ENCODE data around the gene SKOR1. TPM values are rescaled to one million over a fixed set of nuclear protein-coding genes. Genes with fewer than 3 reads are reported as not detected.

Gene SKOR1
- total and polyA plus RNA-seq, 2 of the 13 experiments (the other 11 are each of a cell fraction or from before 2014, with no cell fraction given), result 0.09 to 0.11 TPM

DNA sequence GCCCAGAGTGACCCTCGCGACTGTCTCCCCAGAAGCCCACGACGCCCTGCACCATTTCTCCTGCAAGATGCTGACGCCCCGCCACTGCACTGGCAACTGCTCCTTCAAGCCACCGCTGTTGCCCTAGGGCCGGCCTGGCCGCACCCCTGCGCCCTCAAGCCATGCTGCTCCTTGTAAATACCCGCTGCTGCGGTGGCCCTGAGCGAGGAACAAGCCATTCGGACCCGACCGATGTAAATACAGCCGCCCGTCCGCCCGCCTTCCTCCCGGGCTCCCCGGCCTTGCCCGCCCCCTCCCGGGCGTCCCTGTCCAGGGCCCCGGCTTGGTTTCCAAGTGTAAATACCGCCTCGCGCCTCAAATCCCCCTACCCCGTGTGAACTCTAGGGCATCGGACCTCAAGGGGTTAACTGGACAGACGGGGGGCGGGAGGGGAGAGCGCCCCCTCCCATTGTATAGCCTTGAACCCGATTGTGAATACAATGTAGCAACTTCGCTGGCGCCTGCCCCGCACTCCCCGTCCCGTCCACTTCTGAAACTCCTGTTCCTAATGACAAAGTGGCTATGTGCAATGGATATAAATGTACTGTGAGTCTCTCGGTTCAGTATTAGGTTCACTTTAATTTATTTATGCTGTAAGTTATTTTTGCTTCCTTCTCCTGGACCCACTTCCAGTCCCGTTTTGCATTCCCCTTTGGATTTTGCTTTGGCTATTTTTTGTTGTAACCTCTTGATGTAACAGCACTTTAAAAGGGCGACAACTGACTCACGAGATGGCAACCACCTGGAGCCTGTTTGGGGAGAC lies 8.6 kb downstream of the SKOR1 start (continued):
- TF ChIP-seq ZZZ3 (CRISPR knock-in tag; IDR thresholded peaks at IDR 0.05; ENCODE audit: borderline replicate concordance), result no peak
- TF ChIP-seq PAF1 (CRISPR knock-in tag; IDR thresholded peaks at IDR 0.05), result no peak
- no peak for TF ChIP-seq ZNF850 (CRISPR knock-in tag; conservative IDR thresholded peaks at IDR 0.05)
- no peak for TF ChIP-seq ZNF564 (CRISPR knock-in tag; IDR thresholded peaks at IDR 0.05)
- no peak for TF ChIP-seq CCAR2 (optimal IDR thresholded peaks at IDR 0.05; ENCODE audit: low read depth, low read length)
- TF ChIP-seq POLR2AphosphoS2 (IDR thresholded peaks at IDR 0.05; ENCODE audit: low read depth, low read length), result no peak
- no peak for TF ChIP-seq REPIN1 (CRISPR knock-in tag; IDR thresholded peaks at IDR 0.05; ENCODE audit: borderline replicate concordance, low read depth)
- TF ChIP-seq HNF4A (CRISPR knock-in tag; IDR thresholded peaks at IDR 0.05), result peak; percentile 33; the same call in 1 of the 2 replicates
- TF ChIP-seq, protein P1, sequence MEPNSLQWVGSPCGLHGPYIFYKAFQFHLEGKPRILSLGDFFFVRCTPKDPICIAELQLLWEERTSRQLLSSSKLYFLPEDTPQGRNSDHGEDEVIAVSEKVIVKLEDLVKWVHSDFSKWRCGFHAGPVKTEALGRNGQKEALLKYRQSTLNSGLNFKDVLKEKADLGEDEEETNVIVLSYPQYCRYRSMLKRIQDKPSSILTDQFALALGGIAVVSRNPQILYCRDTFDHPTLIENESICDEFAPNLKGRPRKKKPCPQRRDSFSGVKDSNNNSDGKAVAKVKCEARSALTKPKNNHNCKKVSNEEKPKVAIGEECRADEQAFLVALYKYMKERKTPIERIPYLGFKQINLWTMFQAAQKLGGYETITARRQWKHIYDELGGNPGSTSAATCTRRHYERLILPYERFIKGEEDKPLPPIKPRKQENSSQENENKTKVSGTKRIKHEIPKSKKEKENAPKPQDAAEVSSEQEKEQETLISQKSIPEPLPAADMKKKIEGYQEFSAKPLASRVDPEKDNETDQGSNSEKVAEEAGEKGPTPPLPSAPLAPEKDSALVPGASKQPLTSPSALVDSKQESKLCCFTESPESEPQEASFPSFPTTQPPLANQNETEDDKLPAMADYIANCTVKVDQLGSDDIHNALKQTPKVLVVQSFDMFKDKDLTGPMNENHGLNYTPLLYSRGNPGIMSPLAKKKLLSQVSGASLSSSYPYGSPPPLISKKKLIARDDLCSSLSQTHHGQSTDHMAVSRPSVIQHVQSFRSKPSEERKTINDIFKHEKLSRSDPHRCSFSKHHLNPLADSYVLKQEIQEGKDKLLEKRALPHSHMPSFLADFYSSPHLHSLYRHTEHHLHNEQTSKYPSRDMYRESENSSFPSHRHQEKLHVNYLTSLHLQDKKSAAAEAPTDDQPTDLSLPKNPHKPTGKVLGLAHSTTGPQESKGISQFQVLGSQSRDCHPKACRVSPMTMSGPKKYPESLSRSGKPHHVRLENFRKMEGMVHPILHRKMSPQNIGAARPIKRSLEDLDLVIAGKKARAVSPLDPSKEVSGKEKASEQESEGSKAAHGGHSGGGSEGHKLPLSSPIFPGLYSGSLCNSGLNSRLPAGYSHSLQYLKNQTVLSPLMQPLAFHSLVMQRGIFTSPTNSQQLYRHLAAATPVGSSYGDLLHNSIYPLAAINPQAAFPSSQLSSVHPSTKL (CRISPR knock-in tag; IDR thresholded peaks at IDR 0.05), result peak; percentile 22; the same call in 1 of the 2 replicates
- TF ChIP-seq, protein P2, sequence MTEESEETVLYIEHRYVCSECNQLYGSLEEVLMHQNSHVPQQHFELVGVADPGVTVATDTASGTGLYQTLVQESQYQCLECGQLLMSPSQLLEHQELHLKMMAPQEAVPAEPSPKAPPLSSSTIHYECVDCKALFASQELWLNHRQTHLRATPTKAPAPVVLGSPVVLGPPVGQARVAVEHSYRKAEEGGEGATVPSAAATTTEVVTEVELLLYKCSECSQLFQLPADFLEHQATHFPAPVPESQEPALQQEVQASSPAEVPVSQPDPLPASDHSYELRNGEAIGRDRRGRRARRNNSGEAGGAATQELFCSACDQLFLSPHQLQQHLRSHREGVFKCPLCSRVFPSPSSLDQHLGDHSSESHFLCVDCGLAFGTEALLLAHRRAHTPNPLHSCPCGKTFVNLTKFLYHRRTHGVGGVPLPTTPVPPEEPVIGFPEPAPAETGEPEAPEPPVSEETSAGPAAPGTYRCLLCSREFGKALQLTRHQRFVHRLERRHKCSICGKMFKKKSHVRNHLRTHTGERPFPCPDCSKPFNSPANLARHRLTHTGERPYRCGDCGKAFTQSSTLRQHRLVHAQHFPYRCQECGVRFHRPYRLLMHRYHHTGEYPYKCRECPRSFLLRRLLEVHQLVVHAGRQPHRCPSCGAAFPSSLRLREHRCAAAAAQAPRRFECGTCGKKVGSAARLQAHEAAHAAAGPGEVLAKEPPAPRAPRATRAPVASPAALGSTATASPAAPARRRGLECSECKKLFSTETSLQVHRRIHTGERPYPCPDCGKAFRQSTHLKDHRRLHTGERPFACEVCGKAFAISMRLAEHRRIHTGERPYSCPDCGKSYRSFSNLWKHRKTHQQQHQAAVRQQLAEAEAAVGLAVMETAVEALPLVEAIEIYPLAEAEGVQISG (CRISPR knock-in tag; IDR thresholded peaks at IDR 0.05), result no peak
- no peak for TF ChIP-seq MZF1 (CRISPR knock-in tag; IDR thresholded peaks at IDR 0.05; ENCODE audit: borderline replicate concordance)
- no peak for TF ChIP-seq ZSCAN9 (CRISPR knock-in tag; IDR thresholded peaks at IDR 0.05; ENCODE audit: borderline replicate concordance)
- TF ChIP-seq NR2F6 (IDR thresholded peaks at IDR 0.05), result no peak
- 0 out of 2 replicates have a peak, but pooled peaks have one; percentile 6 for TF ChIP-seq NR2F6 (CRISPR knock-in tag; IDR thresholded peaks at IDR 0.05)
- no peak for TF ChIP-seq HOXA9 (CRISPR knock-in tag; IDR thresholded peaks at IDR 0.05; ENCODE audit: borderline replicate concordance)
- no peak for TF ChIP-seq ELF4 (CRISPR knock-in tag; IDR thresholded peaks at IDR 0.05; ENCODE audit: borderline replicate concordance)
- no peak for TF ChIP-seq CENPT (CRISPR knock-in tag; IDR thresholded peaks at IDR 0.05; ENCODE audit: low read depth)
- no peak for TF ChIP-seq TBP (CRISPR knock-in tag; IDR thresholded peaks at IDR 0.05)
- no peak for TF ChIP-seq HOXA5 (CRISPR knock-in tag; IDR thresholded peaks at IDR 0.05)
- TF ChIP-seq ZNF446 (CRISPR knock-in tag; IDR thresholded peaks at IDR 0.05), result no peak
- TF ChIP-seq ZNF589 (CRISPR knock-in tag; conservative IDR thresholded peaks at IDR 0.05), result no peak
- TF ChIP-seq NFE2 (CRISPR knock-in tag; IDR thresholded peaks at IDR 0.05), result no peak
- TF ChIP-seq CHCHD3 (CRISPR knock-in tag; IDR thresholded peaks at IDR 0.05), result no peak
- no peak for TF ChIP-seq ZNF343 (CRISPR knock-in tag; IDR thresholded peaks at IDR 0.05)
- TF ChIP-seq GPN1 (CRISPR knock-in tag; IDR thresholded peaks at IDR 0.05; ENCODE audit: borderline replicate concordance), result no peak
- TF ChIP-seq MATR3 (CRISPR knock-in tag; IDR thresholded peaks at IDR 0.05), result no peak

Measured in HepG2 (cell line).